ENCODE data around the gene PPP6R1. TPM values are rescaled to one million over a fixed set of nuclear protein-coding genes. Genes with fewer than 3 reads are reported as not detected.

Gene PPP6R1
- total RNA-seq, 1 experiment from 2014 or later = 79.7 TPM

DNA sequence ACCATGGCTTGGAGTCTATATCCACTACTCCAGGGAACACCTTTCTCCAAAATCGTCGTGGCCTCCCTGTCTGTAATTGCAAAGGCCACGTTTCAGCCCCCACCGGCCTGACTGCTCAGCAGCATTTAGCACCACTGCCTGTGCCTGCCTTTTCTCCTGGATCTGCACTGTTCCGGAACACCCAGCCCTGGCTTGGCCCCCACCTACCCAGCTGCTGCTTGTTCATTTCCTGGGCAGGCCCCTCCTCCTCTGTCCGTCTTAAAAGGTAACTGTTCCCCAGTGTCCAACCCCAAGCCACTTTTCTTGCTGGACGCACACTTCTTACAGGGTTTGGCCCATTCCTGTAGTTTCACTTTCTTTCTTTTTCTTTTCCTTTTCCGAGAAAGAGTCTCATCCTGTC, 70.2 kb downstream of the PPP6R1 start:
- Histone ChIP-seq H2BK5ac (ENCODE audit: insufficient read length, low read length) (no peak overlapping the region), H4K5ac (ENCODE audit: insufficient read length, low read depth, low read length) (no peak overlapping the region), H3K27me3 (ENCODE audit: insufficient read depth, low read length) (no peaks in the 10 kb centered on the region), H4K91ac (ENCODE audit: insufficient read length, low read depth, low read length) (no peak overlapping the region), H3K4me1 (ENCODE audit: insufficient read depth, low read length) (no peaks in the 10 kb centered on the region), H2AFZ (ENCODE audit: low read length) (no peak overlapping the region), H4K8ac (replicated peaks; ENCODE audit: insufficient read length, low read depth, low read length) (no peak overlapping the region), H3K9ac (ENCODE audit: extremely low read depth, insufficient read length, low read length) (no peak overlapping the region), H3K27ac (ENCODE audit: insufficient read length, low read depth, low read length) (no peak overlapping the region), H2BK15ac (ENCODE audit: low read depth, low read length) (no peak overlapping the region), H3T11ph (ENCODE audit: low read length) (no peak overlapping the region), H3K56ac (ENCODE audit: insufficient read length, low read depth, low read length) (no peak overlapping the region), H2AK5ac (ENCODE audit: insufficient read length, low read length) (no peak overlapping the region), H2BK12ac (ENCODE audit: insufficient read length, low read depth, low read length) (no peak overlapping the region), H3K14ac (ENCODE audit: insufficient read depth, low read length) (no peak overlapping the region), H3K9me3 (ENCODE audit: control insufficient read depth, low read depth, low read length) (no peaks in the 10 kb centered on the region), H2BK120ac (ENCODE audit: low read depth, low read length, poor library complexity, severe bottlenecking) (no peak overlapping the region), H3K4ac (ENCODE audit: low read depth, low read length) (no peak overlapping the region), H3K4me2 (ENCODE audit: insufficient read depth, insufficient read length, low read length) (no peak overlapping the region), H3K23ac (ENCODE audit: insufficient read length, low read depth, low read length) (no peak overlapping the region), H3K18ac (ENCODE audit: insufficient read length, low read depth, low read length) (no peak overlapping the region), H4K20me1 (ENCODE audit: control insufficient read depth, insufficient read depth, insufficient read length) (no peaks in the 10 kb centered on the region), H3K79me2 (ENCODE audit: insufficient read depth, low read length) (no peaks in the 10 kb centered on the region), H3K79me1 (ENCODE audit: insufficient read depth, low read depth, low read length, poor library complexity, severe bottlenecking) (no peaks in the 10 kb centered on the region), H2BK20ac (ENCODE audit: low read depth, low read length, poor library complexity, severe bottlenecking) (no peak overlapping the region), H3K23me2 (ENCODE audit: insufficient read length, low read depth, low read length, poor library complexity, severe bottlenecking) (no peaks in the 10 kb centered on the region)
- Mint-ChIP-seq H3K36me3 (ENCODE audit: insufficient read depth in 1 of 3, low read depth in 3 of 3) (no peaks in the 10 kb centered on the region), H3K9me3 (no peaks in the 10 kb centered on the region; a peak in 1 of 5 replicates), H3K27me3 (ENCODE audit: low read depth) (peaks cover 48% of the 10 kb centered on the region), H3K4me3 (no peak overlapping the region), H3K27ac (no peak overlapping the region), H3K4me1 (peaks cover 0 to 4% of the 10 kb centered on the region in 2 experiments; a peak in 1 of 4 replicates)
- DNase-seq = no peak
- no peak for TF ChIP-seq CTCF (conservative IDR thresholded peaks at IDR 0.05)
- WGBS (ENCODE audit: extremely low coverage, insufficient read length, low lambda C conversion rate) = no CpG with 5 or more reads among the region's 8 CpGs

Data from H9 (cell line).